ENCODE results near the gene TP53INP2. TPM values are rescaled to one million over a fixed set of nuclear protein-coding genes. Genes with fewer than 3 reads are reported as not detected.

The TP53INP2 gene
- total and polyA plus RNA-seq, 2 experiments from 2014 or later = 2.7 to 3.3 TPM

- no peak for TF ChIP-seq ZNF462 (CRISPR knock-in tag; IDR thresholded peaks at IDR 0.05)
Observed at GRCh38 chr20:34706302-34706875, 2.2 kb downstream of the TP53INP2 start (continued).

GRCh38 chr20:34706912-34707784, 3.0 kb downstream of the TP53INP2 start:
- H3K27ac Mint-ChIP-seq = no peak overlapping the region
- Histone ChIP-seq H4K20me1 (replicated peaks; ENCODE audit: insufficient read depth) (0 out of 2 replicates have a peak, but pooled peaks cover 4% of the 10 kb centered on the region), H3K4me1 (ENCODE audit: insufficient read depth) (peaks cover 17% of the 10 kb centered on the region; the same call in 1 of the 2 replicates), H3K4me2 (no peak overlapping the region), H2AFZ (no peak overlapping the region), H3F3A (replicated peaks; ENCODE audit: low read depth) (peaks cover 20% of the 10 kb centered on the region; the same call in 1 of the 2 replicates), H3K4me3 (no peak overlapping the region), H3K36me3 (ENCODE audit: insufficient read depth) (no peaks in the 10 kb centered on the region), H3K9me2 (ENCODE audit: insufficient read depth) (no peaks in the 10 kb centered on the region), H3K27me3 (ENCODE audit: insufficient read depth) (peaks cover 37% of the 10 kb centered on the region), H3K79me2 (replicated peaks; ENCODE audit: insufficient read depth) (no peaks in the 10 kb centered on the region), H3K27ac (ENCODE audit: low read depth) (no peak overlapping the region)
- no peaks in the 10 kb centered on the region; the same call in 2 of the 3 replicates for H3K9me3 Mint-ChIP-seq
- ATAC-seq = no peak
- no peak overlapping the region for H3K4me3 Mint-ChIP-seq
- peaks cover 53% of the 10 kb centered on the region for H3K27me3 Mint-ChIP-seq (ENCODE audit: insufficient read depth, low read depth, poor library complexity)
- H3K36me3 Mint-ChIP-seq (ENCODE audit: low read depth) = no peaks in the 10 kb centered on the region
- DNase-seq (ENCODE audit: low spot score) = no peak
- peaks cover 19% of the 10 kb centered on the region for H3K4me1 Mint-ChIP-seq
- no peak for TF ChIP-seq EZH2phosphoT487 (IDR thresholded peaks at IDR 0.05; ENCODE audit: unreplicated experiment)
- no peak for TF ChIP-seq ZNF331 (CRISPR knock-in tag; IDR thresholded peaks at IDR 0.05; ENCODE audit: low read depth)
- TF ChIP-seq NANOG (IDR thresholded peaks at IDR 0.05; ENCODE audit: borderline replicate concordance) = no peak
- no peak for TF ChIP-seq JUNB (IDR thresholded peaks at IDR 0.05; ENCODE audit: unreplicated experiment)
- TF ChIP-seq EZH2 (IDR thresholded peaks at IDR 0.05; ENCODE audit: low read depth, unreplicated experiment) = no peak
- TF ChIP-seq ZNF114 (CRISPR knock-in tag; IDR thresholded peaks at IDR 0.05) = no peak
- TF ChIP-seq CREB1 (CRISPR knock-in tag; IDR thresholded peaks at IDR 0.05; ENCODE audit: low read depth) = no peak
- no peak for TF ChIP-seq ETS1 (IDR thresholded peaks at IDR 0.05)
- no peak for TF ChIP-seq POLR2AphosphoS5 (IDR thresholded peaks at IDR 0.05; ENCODE audit: low read depth)
- no peak for TF ChIP-seq CTCF (conservative IDR thresholded peaks at IDR 0.05; ENCODE audit: low read depth in 2 of 2)
- TF ChIP-seq STAT1 (IDR thresholded peaks at IDR 0.05; ENCODE audit: unreplicated experiment) = no peak
